Esophagus (tissue), 2 donors: ENCODE data around the gene AGBL1. TPM values are rescaled to one million over a fixed set of nuclear protein-coding genes. Genes with fewer than 3 reads are reported as not detected.

Experiments used
- H3K27ac ChIP-seq, 2 donors: one replicate each; pipeline ENCODE4 v1.5.1; 2013; ENCODE audit warnings: low read depth in 2 of 2, mild to moderate bottlenecking in 2 of 2, inconsistent platforms in 1 of 2, low read length in 1 of 2, moderate library complexity in 1 of 2
- H3K27me3 ChIP-seq, 2 donors: one replicate each; pipeline ENCODE4 v1.6.1; 2013; ENCODE audit warnings: low read length in 2 of 2, control low read depth in 1 of 2, mild to moderate bottlenecking in 1 of 2; ENCODE audit not compliant: insufficient read depth in 2 of 2, control insufficient read depth in 1 of 2
- H3K36me3 ChIP-seq, 2 donors: one replicate each; pipeline ENCODE4 v1.6.1; 2013; ENCODE audit warnings: low read length in 1 of 2; ENCODE audit not compliant: control insufficient read depth in 2 of 2, insufficient read depth in 2 of 2
- H3K4me1 ChIP-seq, 2 donors: one replicate each; pipeline ENCODE4 v1.6.1; 2013; ENCODE audit warnings: low read length in 1 of 2; ENCODE audit not compliant: control insufficient read depth in 2 of 2, insufficient read depth in 2 of 2
- H3K4me3 ChIP-seq, 2 donors: one replicate each; pipeline ENCODE4 v1.5.1; 2013; ENCODE audit warnings: low read length in 2 of 2, mild to moderate bottlenecking in 2 of 2, low read depth in 1 of 2, moderate library complexity in 1 of 2
- H3K9me3 ChIP-seq, 2 donors: one replicate each; pipeline ENCODE4 v1.6.1; 2013; ENCODE audit warnings: mild to moderate bottlenecking in 2 of 2, low read depth in 1 of 2, low read length in 1 of 2, moderate library complexity in 1 of 2; ENCODE audit not compliant: control insufficient read depth in 2 of 2, insufficient read depth in 1 of 2
- WGBS, 2 donors: extraction: QIAGEN DNeasy Blood & Tissue Kit; methylation state at CpG; one replicate each; pipeline ENCODE4 v1.1.7; 2013; 5-methylcytosine and 5-hydroxymethylcytosine counted together
- polyA plus RNA-seq, 2 donors: library from polyadenylated mRNA; stranded (reverse); fragments of 200-250 nt; gene quantifications; one replicate each; pipeline ENCODE4 v1.2.3, GENCODE V29; 2013
- donor health status: healthy with polysubstance abuse.
- donor health status: Bipolar disorder and iron deficiency.

The AGBL1 gene
- polyA plus RNA-seq, 2 donors, result 0.01 TPM; not detected in 1

DNA sequence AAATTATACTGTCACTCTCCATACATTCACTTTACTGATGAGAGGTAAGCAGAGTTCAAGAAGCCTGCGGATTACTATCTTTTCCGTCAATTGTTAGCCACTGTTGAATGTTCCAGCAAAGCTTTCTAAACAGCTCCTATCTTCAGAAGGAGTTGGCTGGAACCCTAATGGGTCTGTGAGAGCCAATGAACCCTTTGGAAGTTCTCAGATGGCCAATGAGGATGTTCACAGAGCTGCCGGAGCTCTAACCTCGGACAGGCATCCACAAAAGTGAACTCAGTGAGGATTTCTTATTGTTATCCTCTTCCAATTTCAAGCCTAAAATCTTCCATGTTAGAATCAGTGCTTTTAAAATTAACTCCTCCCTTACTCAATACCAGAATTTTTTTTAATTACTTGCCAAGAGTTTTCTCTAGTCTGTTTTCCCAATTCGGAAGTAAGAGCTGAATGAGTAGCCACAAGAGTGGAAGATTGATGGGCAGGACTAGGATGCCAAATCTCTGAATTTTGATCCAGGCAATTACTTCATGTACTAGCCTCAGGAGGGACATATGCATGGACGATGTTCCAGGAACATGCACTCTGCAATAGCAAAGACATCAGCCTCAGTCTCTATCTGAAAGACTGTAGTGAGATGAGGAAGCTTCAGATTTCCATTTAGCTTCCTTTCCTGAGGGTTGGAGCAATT is 78.1 kb downstream of the AGBL1 start:
- WGBS, 2 donors, result 74 to 75% methylated on average over 6 of the region's 6 CpGs
- no peaks in the 10 kb centered on the region for H3K27me3 ChIP-seq
- no peaks in the 10 kb centered on the region for H3K36me3 ChIP-seq
- no peaks in the 10 kb centered on the region for H3K4me1 ChIP-seq
- no peaks in the 10 kb centered on the region for H3K9me3 ChIP-seq
- no peak overlapping the region for H3K27ac ChIP-seq
- no peak overlapping the region for H3K4me3 ChIP-seq

DNA sequence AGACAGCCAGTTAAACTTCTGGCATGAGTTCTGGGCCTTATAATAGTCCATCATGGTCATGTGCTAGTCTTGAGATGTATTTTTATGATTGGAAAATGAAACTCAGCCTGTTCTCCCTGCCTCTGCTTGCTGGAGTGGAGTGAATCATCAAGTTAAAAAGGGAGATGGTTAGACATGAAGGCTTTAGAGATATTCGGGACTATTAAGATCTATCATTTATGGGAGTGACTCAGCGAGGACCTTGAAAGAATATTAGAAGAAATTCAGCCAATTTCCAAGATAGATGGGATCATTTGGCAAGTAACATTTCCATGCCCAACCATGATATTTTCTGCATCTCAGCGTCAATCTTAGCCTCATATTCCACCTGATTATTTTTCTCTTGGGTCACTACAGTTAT is 79.8 kb downstream of the AGBL1 start:
- Histone ChIP-seq H3K27ac (no peak overlapping the region), H3K36me3 (no peaks in the 10 kb centered on the region), H3K9me3 (no peaks in the 10 kb centered on the region), H3K4me3 (no peak overlapping the region), H3K4me1 (no peaks in the 10 kb centered on the region), H3K27me3 (no peaks in the 10 kb centered on the region)
- WGBS, 2 donors, result 52 to 57% methylated on average over 3 of the region's 3 CpGs

DNA sequence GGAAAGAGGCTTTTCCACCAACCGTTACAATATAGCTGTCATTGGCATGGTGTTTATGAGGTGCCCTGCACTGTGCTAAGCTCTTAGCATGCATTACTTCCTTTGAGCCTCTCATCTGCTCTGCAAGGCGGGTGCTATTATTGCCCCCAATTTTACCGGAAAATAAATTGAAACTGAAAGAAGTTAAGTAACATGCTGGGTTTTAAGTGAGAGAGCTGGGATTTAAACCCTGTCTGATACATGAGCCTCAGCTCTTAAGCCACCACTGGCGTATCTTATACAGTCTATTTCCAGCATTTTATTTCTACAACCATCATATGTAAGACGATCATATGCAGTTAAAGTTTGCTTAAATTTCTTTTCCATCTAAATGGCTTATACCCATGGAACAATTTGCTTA is 81.6 kb downstream of the AGBL1 start:
- Histone ChIP-seq H3K27me3 (no peaks in the 10 kb centered on the region), H3K4me3 (no peak overlapping the region), H3K9me3 (no peaks in the 10 kb centered on the region), H3K27ac (no peak overlapping the region), H3K4me1 (no peaks in the 10 kb centered on the region), H3K36me3 (no peaks in the 10 kb centered on the region)
- WGBS, 2 donors, result 78 to 84% methylated on average over 5 of the region's 5 CpGs

DNA sequence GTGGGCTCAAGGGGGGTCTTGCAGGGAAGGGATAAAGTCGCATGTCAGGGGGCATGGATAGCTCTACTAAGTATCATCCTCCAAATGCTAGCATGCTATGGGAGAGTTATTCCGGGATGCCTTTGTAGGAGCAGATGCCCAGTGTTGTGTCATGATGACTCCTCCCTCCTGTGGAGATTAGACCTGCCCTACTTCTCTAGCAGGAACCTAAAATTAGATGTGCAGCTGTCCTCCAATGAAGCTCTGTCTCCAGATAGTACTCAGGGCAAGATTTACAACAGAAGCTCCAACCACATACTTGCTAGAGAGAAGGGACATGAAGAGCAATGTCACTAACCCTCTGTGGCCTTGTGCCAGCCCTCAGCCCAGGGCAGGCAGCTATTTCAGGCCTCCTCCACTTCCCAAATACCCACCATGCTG is 82.5 kb downstream of the AGBL1 start:
- 84 to 87% methylated on average over 2 of the region's 2 CpGs for WGBS, 2 donors
- Histone ChIP-seq H3K9me3 (no peaks in the 10 kb centered on the region), H3K27ac (no peak overlapping the region), H3K4me3 (no peak overlapping the region), H3K36me3 (no peaks in the 10 kb centered on the region), H3K4me1 (no peaks in the 10 kb centered on the region), H3K27me3 (no peaks in the 10 kb centered on the region)

DNA sequence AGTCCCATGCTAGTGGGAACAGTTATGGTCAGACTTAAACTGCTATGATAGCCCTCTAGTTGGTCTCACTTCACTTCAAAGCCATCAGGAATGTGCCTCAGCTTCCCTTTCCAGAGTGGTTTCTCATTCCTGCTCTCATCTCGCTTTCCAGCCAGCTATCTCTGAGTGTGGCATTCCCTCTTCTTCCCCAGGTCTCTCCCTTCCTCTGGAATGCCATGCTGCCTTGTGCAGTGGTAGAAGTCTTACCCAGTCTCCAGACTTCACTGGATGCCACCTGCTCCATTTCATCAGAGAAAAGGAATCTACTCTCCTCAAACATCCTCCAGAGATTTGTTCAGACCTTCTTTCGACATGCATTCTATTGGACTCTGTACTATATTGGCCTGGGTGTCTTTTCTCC is 83.0 kb downstream of the AGBL1 start:
- Histone ChIP-seq H3K4me3 (no peak overlapping the region), H3K4me1 (no peaks in the 10 kb centered on the region), H3K36me3 (no peaks in the 10 kb centered on the region), H3K9me3 (no peaks in the 10 kb centered on the region), H3K27ac (no peak overlapping the region), H3K27me3 (no peaks in the 10 kb centered on the region)
- WGBS, 2 donors, result 82 to 86% methylated on average over 2 of the region's 2 CpGs

DNA sequence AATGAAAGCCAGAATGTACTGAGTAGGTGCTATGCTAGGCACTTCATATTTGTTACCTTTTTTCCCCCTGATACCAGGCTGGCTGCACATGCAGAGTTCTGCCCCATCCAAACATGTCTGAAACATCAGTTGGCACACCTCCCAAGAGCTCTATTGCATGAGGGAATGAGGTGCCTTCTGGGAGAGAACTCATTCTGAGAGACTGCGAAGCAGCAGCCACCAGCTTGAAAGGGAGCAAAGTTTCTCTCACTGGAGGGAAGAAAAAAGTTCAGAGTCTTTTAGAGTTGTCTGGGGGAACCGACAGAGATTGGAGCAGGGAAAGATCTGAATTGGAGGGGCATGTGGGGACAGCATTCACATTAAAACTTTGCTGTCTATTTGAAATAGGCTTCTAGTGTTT is 84.1 kb downstream of the AGBL1 start:
- H3K27me3 ChIP-seq, result no peaks in the 10 kb centered on the region
- H3K36me3 ChIP-seq, result no peaks in the 10 kb centered on the region
- H3K4me1 ChIP-seq, result no peaks in the 10 kb centered on the region
- no peak overlapping the region for H3K27ac ChIP-seq
- H3K4me3 ChIP-seq, result no peak overlapping the region
- WGBS, 2 donors, result 37 to 45% methylated on average over 2 of the region's 2 CpGs
- no peaks in the 10 kb centered on the region for H3K9me3 ChIP-seq

DNA sequence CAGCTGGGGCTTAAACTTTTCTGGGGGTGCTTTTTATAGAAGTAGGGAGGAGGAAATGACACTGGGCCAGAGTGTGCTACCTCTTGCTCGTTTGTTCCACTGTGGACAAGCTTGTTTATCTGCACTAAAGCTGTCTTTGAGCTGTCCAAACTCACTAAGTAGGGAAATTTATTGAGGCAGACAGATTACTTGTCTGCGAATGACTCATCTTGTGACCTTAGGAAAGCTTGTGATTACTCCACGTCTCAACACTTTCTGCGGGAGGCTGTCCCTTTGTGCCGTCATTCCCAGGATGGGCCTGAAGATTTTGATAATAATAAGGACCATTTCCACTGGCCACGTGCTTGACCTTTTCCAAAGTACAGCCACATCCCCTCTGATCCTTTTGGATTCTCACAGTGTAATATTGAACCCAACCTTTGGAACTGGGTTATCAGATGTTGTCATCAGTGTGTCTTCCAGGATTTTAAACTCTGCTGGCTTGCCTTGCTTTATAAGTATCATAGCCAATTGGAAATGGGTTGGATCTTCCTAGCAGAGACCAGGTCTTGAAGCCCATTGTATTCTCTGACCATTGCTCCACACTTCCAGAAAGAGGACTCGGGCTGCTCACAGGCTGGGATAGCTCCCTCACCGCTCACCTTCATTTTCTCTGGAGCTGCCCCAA is 84.7 kb downstream of the AGBL1 start:
- no peaks in the 10 kb centered on the region for H3K4me1 ChIP-seq
- no peaks in the 10 kb centered on the region for H3K36me3 ChIP-seq
- H3K27me3 ChIP-seq, result no peaks in the 10 kb centered on the region
- H3K4me3 ChIP-seq, result no peak overlapping the region
- 33 to 34% methylated on average over 8 of the region's 8 CpGs for WGBS, 2 donors
- no peak overlapping the region for H3K27ac ChIP-seq
- H3K9me3 ChIP-seq, result no peaks in the 10 kb centered on the region

DNA sequence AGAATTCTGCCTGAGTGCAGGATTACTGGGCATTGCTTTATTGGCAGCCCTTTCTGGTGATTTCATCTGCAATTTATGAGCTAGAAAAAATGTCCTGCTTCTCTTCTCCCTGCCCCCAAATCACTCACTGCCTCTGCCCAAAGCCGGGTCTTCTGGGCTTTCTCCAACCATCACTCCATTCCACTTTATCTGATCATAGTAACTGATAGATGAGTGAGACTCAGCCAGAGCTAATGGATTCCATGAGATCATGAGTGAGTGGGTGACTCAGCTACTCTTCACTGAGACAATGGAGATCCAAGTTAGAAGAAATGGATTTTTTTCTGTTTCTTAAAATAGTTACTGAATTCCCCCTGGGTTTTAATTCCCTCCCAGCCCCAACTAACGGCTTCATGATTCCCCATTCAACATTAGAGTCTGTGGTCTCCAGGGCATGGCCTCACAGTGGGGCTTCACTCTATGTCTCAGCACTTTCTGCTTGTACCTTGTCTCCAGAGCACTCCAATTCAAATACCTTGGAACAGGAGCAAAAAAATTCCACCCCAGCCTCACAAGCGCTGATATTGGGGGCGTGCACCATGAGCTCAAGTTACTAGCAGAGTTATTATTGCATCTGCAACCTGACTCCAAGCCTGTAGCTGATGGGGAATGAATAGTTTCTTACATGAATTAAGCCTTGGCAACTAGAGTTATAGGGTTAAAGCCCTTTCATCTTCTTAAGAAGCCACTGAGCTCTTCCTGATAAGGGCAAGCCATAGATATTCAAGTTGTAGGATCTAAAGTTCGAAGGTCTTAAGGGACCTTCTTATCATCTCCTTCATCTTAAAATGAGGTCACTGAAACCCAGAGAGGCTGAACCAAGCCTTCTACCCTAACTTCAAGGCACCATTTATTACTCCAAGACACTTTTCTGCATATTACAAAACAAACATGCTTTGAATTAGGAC is 85.9 kb downstream of the AGBL1 start:
- Histone ChIP-seq H3K27ac (no peak overlapping the region), H3K36me3 (no peaks in the 10 kb centered on the region)
- 60 to 63% methylated on average over 5 of the region's 5 CpGs for WGBS, 2 donors

DNA sequence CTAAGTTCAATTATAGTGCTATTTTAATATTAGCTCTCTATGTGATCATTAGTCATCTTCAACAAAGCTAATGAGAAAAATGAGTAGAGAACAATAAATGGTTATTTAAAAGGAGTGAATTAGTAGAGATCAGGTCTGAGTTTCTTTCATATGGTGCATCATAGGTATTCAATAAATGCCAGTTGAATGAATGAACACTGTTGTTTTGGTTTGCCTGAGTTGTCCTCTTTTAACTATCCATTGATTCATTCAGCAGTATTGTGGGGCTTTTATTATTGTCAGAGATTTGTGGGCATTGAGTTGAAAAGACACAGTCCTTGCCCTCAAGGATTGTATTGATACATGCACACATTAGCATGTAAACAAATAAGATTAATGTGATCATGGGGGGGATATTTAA is 88.2 kb downstream of the AGBL1 start:
- no peaks in the 10 kb centered on the region for H3K4me1 ChIP-seq
- no peaks in the 10 kb centered on the region for H3K27me3 ChIP-seq
- no peaks in the 10 kb centered on the region for H3K36me3 ChIP-seq
- no peaks in the 10 kb centered on the region for H3K9me3 ChIP-seq
- no peak overlapping the region for H3K27ac ChIP-seq
- H3K4me3 ChIP-seq, result no peak overlapping the region

More for the DNA sequence above, 85.9 kb downstream of the AGBL1 start:
- Histone ChIP-seq H3K4me3 (no peak overlapping the region), H3K4me1 (no peaks in the 10 kb centered on the region), H3K27me3 (no peaks in the 10 kb centered on the region), H3K9me3 (no peaks in the 10 kb centered on the region)
